Endodermal cell (in vitro differentiated cells): ENCODE measurements around the gene UNC119. TPM values are rescaled to one million over a fixed set of nuclear protein-coding genes. Genes with fewer than 3 reads are reported as not detected.
A peak's percentile ranks its signal among the peaks of the same experiment; 100 is the strongest.

Source experiments
- DNase-seq: peaks from one replicate; pipeline ENCODE4 v3.0.0-alpha.2; 2017
- H3K27ac ChIP-seq: 2 replicates; pipeline ENCODE4 v1.5.1; 2013; ENCODE audit warnings: mild to moderate bottlenecking, low read depth, low read length, moderate library complexity
- H3K27me3 ChIP-seq: 2 replicates; pipeline ENCODE4 v1.6.1; 2013; ENCODE audit warnings: mild to moderate bottlenecking, low read length, moderate library complexity; ENCODE audit not compliant: insufficient read depth, control insufficient read depth, poor library complexity, severe bottlenecking
- H3K36me3 ChIP-seq: 2 replicates; pipeline ENCODE4 v1.7.0; 2013; ENCODE audit warnings: mild to moderate bottlenecking, low read length, moderate library complexity; ENCODE audit not compliant: control insufficient read depth, insufficient read depth
- H3K4me1 ChIP-seq: one replicate; pipeline ENCODE4 v1.7.0; 2013; ENCODE audit warnings: low read length; ENCODE audit not compliant: control insufficient read depth, insufficient read depth
- H3K4me3 ChIP-seq: 2 replicates; pipeline ENCODE4 v1.5.1; 2013; ENCODE audit warnings: mild to moderate bottlenecking, low read length, moderate library complexity
- H3K9ac ChIP-seq: 2 replicates; pipeline ENCODE4 v1.6.1; 2013; ENCODE audit warnings: mild to moderate bottlenecking, low read length, moderate library complexity; ENCODE audit not compliant: poor library complexity, severe bottlenecking; ENCODE audit errors: extremely low read depth
- H3K9me3 ChIP-seq: 2 replicates; pipeline ENCODE4 v1.6.1; 2013; ENCODE audit warnings: mild to moderate bottlenecking, low read length, moderate library complexity; ENCODE audit not compliant: control insufficient read depth
- H3K27ac Mint-ChIP-seq: 2 replicates; pipeline ENCODE4 v1.8.0; 2020; ENCODE audit warnings: mixed read lengths
- H3K27me3 Mint-ChIP-seq: 2 replicates; pipeline ENCODE4 v1.8.0; 2021; ENCODE audit warnings: mild to moderate bottlenecking, mixed read lengths; ENCODE audit not compliant: insufficient read depth
- H3K36me3 Mint-ChIP-seq: 2 replicates; pipeline ENCODE4 v1.8.0; 2020; ENCODE audit warnings: low read depth, mixed read lengths
- H3K4me1 Mint-ChIP-seq: 2 replicates; pipeline ENCODE4 v1.8.0; 2020; ENCODE audit warnings: mixed read lengths
- H3K4me3 Mint-ChIP-seq: 2 replicates; pipeline ENCODE4 v1.8.0; 2020; ENCODE audit warnings: mild to moderate bottlenecking, moderate library complexity, mixed read lengths
- H3K9me3 Mint-ChIP-seq: 2 replicates; pipeline ENCODE4 v1.8.0; 2020; ENCODE audit warnings: mild to moderate bottlenecking, mixed read lengths
- CTCF ChIP-seq: fragments of 200-600 bp; sonication (generic); conservative IDR thresholded peaks from 2 replicates; pipeline ENCODE4 v1.5.0; 2021; ENCODE audit warnings: antibody characterized with exemption, mild to moderate bottlenecking
- WGBS, 2 experiments: methylation state at CpG; one replicate each; pipeline versions ENCODE4 v1.1.5 to v1.1.7; 2013; ENCODE audit warnings: missing lambda C conversion rate in 2 of 2, mixed read lengths in 1 of 2; ENCODE audit not compliant: insufficient coverage in 1 of 2, insufficient read length in 1 of 2; 5-methylcytosine and 5-hydroxymethylcytosine counted together
- total RNA-seq, 2 donors: library from RNA; stranded (reverse); fragmentation: NEBNext Ultra II Directional in 1 of 2; extraction: Animal tissue kit (Norgen Biotek cat#: 25700) in 1 of 2; gene quantifications; 2 replicates in 1 of 2; 3 replicates in 1 of 2; pipeline ENCODE4 v1.2.1, GENCODE V29; 2021

Gene UNC119
- total RNA-seq, 2 donors from 2014 or later: 46.7 to 59.0 TPM

DNA sequence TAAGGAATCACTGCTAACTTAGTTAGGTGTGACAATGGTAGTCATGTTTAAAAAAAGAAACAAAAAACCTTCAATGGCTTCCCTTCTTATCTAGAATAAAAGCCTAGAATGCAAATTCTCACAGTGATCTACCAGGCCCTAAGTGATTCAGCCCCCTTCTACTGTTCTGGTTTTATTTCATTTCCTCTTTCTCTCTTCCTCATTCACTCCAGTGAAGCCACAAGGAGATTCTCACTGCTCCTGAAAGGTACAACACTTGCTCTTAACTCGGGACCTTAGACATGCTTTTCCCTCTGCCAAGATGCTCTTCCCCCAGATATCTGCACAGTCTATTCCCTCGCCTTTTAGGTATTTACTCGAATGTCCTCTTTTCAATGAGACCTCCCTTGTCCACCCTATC, 15.2 kb upstream of the UNC119 start:
- H3K4me3 Mint-ChIP-seq: no peak overlapping the region
- H3K27me3 ChIP-seq: no peaks in the 10 kb centered on the region
- no peak overlapping the region for H3K27ac Mint-ChIP-seq
- H3K9ac ChIP-seq: no peak overlapping the region
- peak; percentile 5 for DNase-seq
- H3K9me3 ChIP-seq: no peaks in the 10 kb centered on the region
- TF ChIP-seq CTCF: no peak
- H3K4me3 ChIP-seq: no peak overlapping the region
- peaks cover under 1% of the 10 kb centered on the region for H3K27me3 Mint-ChIP-seq
- H3K9me3 Mint-ChIP-seq: no peaks in the 10 kb centered on the region
- H3K27ac ChIP-seq: no peak overlapping the region
- H3K36me3 ChIP-seq: peaks cover 5% of the 10 kb centered on the region
- peaks cover 16% of the 10 kb centered on the region for H3K4me1 Mint-ChIP-seq
- peaks cover 29% of the 10 kb centered on the region for H3K36me3 Mint-ChIP-seq
- WGBS, 2 experiments: 88 to 89% methylated on average over 3 of the region's 3 CpGs
- H3K4me1 ChIP-seq: no peaks in the 10 kb centered on the region

- no peak overlapping the region for H3K27ac ChIP-seq
- WGBS, 2 experiments: 100% methylated on average over 2 to 3 of the region's 3 CpGs
- Mint-ChIP-seq H3K4me3 (no peak overlapping the region), H3K27me3 (no peaks in the 10 kb centered on the region), H3K4me1 (no peaks in the 10 kb centered on the region), H3K27ac (peak overlapping the region; percentile 4), H3K9me3 (no peaks in the 10 kb centered on the region), H3K36me3 (peaks cover 41% of the 10 kb centered on the region)
- H3K4me3 ChIP-seq: no peak overlapping the region
- no peak for TF ChIP-seq CTCF
- H3K9me3 ChIP-seq: no peaks in the 10 kb centered on the region
- no peaks in the 10 kb centered on the region for H3K27me3 ChIP-seq
- peaks cover 26% of the 10 kb centered on the region for H3K36me3 ChIP-seq
- no peak for DNase-seq
- H3K4me1 ChIP-seq: no peaks in the 10 kb centered on the region
- no peak overlapping the region for H3K9ac ChIP-seq
Observed at GRCh38 chr17:28563475-28563874, 11.1 kb upstream of the UNC119 start.

DNA sequence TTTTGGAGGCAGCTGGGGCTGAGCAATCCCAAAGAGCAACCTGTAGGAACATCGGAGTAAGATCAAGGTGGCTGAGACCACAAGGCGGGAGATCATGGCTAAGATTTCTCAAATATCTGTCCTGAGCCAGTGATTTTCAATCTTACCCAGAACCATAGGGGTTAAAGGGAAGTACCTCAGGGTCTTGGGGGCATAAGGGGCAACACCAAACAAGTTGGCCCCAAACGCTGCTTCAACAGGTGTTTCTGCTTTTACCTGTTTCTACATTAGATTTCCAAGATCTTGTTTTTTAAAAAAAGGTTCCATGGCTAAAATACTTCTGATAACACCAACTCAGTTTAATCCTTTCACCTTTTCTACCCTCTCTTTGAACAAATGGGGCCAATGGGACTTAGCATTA, 2.6 kb upstream of the UNC119 start:
- peaks cover 54% of the 10 kb centered on the region for H3K36me3 ChIP-seq
- Mint-ChIP-seq H3K4me3 (no peak overlapping the region), H3K27me3 (no peaks in the 10 kb centered on the region), H3K9me3 (no peaks in the 10 kb centered on the region), H3K27ac (no peak overlapping the region), H3K4me1 (peaks cover 18% of the 10 kb centered on the region), H3K36me3 (peaks cover 51% of the 10 kb centered on the region)
- H3K27me3 ChIP-seq: no peaks in the 10 kb centered on the region
- no peaks in the 10 kb centered on the region for H3K9me3 ChIP-seq
- H3K4me3 ChIP-seq: no peak overlapping the region
- H3K4me1 ChIP-seq: no peaks in the 10 kb centered on the region
- TF ChIP-seq CTCF: no peak
- DNase-seq: no peak
- no peak overlapping the region for H3K27ac ChIP-seq
- 96% methylated on average over 3 of the region's 3 CpGs for WGBS, 2 experiments
- H3K9ac ChIP-seq: no peak overlapping the region
